Epithelial cell of esophagus (primary cell): ENCODE results near the gene CHST14.

Source experiments
- DNase-seq: peaks from one replicate; pipeline ENCODE4 v3.0.0; 2010; ENCODE audit warnings: low read depth
- H3K4me3 ChIP-seq: 2 replicates; pipeline ENCODE4 v1.5.1; 2011; ENCODE audit warnings: mild to moderate bottlenecking, low read length, control low read depth
- TF ChIP-seq, protein P1 (sequence below): IDR thresholded peaks from 2 replicates; pipeline ENCODE4 v1.5.1; 2011; ENCODE audit warnings: low read depth, mild to moderate bottlenecking, low read length, control low read depth, inconsistent platforms; ENCODE audit not compliant: insufficient read depth; ENCODE audit errors: missing control alignments

The CHST14 gene

DNA sequence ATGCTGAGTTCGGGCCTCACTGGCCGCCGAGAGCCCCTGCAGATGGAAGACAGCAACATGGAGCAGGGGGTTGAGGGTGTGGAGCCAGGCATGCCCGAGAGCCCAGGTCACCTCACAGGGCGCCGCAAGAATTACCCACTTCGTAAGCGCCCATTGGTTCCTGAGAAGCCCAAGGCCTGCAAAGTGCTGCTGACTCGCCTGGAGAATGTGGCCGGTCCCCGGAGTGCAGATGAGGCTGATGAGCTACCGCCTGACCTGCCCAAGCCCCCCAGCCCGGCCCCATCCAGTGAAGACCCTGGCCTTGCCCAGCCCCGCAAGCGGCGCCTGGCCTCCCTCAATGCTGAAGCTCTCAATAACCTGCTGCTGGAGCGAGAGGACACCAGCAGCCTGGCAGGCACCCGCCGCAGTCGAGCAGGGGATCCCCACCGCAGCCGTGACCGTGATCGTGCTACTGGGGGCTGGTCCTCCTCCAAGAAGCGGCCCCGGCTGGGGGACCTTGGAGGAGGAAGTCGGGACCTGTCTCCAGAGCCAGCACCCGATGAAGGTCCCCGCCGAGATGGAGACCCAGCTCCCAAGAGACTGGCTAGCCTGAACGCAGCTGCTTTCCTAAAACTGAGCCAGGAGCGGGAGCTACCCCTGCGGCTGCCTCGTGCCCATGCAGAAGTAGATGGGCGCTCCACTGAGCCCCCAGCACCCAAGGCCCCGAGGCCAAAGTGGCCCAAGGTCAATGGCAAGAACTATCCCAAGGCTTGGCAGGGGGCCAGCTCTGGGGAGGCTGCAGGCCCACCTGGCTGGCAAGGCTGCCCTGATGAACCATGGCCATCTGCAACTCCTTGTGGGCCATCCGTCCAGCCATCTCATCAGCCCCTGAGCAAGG, 12.1 kb upstream of the CHST14 start:
- no peak for DNase-seq
- H3K4me3 ChIP-seq, result no peak overlapping the region
- TF ChIP-seq, protein P1, sequence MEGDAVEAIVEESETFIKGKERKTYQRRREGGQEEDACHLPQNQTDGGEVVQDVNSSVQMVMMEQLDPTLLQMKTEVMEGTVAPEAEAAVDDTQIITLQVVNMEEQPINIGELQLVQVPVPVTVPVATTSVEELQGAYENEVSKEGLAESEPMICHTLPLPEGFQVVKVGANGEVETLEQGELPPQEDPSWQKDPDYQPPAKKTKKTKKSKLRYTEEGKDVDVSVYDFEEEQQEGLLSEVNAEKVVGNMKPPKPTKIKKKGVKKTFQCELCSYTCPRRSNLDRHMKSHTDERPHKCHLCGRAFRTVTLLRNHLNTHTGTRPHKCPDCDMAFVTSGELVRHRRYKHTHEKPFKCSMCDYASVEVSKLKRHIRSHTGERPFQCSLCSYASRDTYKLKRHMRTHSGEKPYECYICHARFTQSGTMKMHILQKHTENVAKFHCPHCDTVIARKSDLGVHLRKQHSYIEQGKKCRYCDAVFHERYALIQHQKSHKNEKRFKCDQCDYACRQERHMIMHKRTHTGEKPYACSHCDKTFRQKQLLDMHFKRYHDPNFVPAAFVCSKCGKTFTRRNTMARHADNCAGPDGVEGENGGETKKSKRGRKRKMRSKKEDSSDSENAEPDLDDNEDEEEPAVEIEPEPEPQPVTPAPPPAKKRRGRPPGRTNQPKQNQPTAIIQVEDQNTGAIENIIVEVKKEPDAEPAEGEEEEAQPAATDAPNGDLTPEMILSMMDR, result no peak

DNA sequence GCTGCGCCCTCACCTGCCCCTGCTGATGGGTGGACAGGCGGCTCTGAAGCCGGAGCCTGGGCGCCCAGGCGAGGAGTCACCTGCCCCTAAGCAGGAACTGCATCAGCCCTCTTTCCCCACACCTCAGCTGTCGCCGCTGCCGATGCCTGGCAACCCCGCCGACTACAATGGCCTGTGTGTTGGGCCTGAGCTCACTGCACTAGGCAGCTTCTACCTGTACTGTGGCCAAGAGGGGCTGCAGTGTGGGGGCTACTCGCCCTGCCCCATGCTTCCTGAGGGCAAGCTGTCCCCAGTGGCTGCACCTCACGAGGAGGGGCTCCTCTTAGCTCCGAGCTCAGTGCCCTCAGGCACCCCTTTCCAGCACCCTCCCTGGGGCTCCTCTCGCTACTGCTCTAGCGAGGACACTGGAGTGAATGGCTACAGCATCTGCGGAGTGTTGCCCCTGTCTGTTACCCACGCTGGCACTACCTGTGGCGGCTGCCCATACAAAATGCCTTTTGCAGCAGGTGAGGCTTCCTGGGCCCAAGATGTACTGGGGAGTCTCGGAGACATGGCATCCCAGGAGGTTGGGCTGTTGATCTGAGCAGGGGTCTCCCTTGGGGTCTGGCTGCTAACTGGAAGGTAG, 11.3 kb upstream of the CHST14 start:
- DNase-seq, result no peak
- TF ChIP-seq, protein P1, result no peak
- no peak overlapping the region for H3K4me3 ChIP-seq

DNA sequence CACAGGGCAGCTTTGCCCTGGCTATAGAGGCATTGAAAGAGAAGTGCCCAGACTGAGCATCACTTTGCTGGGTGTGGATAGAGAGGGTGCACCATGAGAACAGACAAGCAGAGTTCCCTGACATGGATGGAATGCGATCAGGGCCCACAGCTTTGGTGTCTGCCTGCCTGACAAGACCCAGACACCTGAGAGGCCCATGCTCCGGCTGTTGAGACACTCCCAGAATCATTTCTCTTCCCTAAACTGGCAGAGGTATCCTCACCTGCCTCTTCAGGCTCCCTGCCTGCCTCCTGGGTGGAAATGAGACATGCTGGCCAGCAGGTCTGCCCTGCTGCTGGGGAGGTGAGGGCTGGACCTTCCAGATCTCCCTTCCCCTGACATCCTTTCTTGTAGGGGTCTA, 10.4 kb upstream of the CHST14 start:
- H3K4me3 ChIP-seq, result no peak overlapping the region
- TF ChIP-seq, protein P1, result no peak
- no peak for DNase-seq

DNA sequence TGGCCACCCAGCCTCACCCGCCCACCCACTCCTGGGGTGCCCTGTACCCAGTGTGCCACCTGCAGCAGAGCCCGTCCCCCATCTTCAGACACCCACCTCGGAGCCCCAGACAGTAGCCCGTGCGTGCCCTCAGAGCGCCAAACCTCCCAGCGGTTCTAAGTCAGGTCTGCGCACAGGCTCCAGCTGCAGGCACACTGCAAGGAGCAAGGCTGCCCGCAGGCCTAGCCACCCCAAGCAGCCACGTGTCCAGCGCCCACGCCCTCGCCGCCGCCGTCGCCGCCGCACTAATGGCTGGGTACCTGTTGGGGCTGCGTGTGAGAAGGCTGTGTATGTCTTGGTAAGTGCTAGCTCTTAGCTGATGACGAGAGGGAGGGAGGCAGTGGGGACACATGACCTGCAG, 8.8 kb upstream of the CHST14 start:
- H3K4me3 ChIP-seq, result no peak overlapping the region
- DNase-seq, result no peak
- TF ChIP-seq, protein P1, result no peak

DNA sequence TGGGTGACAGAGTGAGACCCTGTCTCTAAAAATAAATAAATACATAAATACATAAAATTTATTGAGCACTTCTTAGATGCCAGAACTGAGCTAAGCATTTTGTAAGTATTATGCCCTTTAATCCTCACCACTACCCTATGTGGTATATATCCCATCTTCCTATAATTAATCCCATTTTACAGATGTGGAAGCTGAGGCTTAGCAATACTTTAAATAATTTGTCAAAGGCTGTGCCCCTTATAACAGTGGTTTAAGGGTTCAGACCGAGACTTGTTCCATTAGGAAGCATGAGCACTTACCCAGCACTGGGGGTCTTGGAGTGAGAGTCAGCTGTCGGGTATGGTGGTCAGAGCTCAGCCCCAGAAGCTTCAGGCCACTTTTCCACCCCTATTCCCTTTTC, 7.5 kb upstream of the CHST14 start:
- no peak for DNase-seq
- no peak overlapping the region for H3K4me3 ChIP-seq
- TF ChIP-seq, protein P1, result no peak

DNA sequence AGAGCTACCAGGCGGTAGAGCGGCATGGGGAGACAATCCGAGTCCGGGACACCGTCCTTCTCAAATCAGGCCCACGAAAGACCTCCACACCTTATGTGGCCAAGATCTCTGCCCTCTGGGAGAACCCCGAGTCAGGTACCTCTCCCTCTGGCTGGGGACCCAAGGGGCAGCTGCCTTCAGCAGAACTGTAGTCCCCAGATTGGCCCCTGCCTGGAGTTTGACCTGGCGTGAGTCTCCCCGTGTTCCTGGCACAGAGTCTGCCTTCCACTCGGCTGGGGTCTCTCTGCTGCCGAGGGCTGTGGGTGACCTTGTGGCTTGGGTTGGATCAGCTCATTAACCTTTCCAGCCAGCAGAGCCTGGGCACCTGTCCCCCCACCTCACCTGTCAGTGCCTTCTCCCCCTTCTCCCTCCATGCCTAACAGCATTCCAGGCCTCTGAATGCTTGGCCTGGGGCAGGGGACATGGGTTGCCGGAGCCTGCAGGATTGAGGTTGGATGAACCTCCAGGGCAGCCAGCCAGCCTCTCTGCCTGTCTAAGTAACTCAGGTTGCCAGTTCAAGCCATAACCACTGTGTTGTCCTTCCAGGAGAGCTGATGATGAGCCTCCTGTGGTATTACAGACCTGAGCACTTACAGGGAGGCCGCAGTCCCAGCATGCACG, 6.8 kb upstream of the CHST14 start:
- TF ChIP-seq, protein P1, result no peak
- no peak overlapping the region for H3K4me3 ChIP-seq
- no peak for DNase-seq
